IMR-90 (cell line): ENCODE measurements around the gene ATP6V1F. TPM values are rescaled to one million over a fixed set of nuclear protein-coding genes. Genes with fewer than 3 reads are reported as not detected.
A peak's percentile ranks its signal among the peaks of the same experiment; 100 is the strongest.

Experiments
- ATAC-seq: fragments of 200-7000 bp; cut with Tn5 transposase; 2 replicates; pipeline ENCODE4 v1.9.1; 2020; ENCODE audit warnings: low read depth, mild to moderate bottlenecking, moderate library complexity
- BruUV-seq: library from RNA; stranded (reverse); fragments of 400-500 nt; replicated peaks from 2 replicates; lab custom pipeline; 2021; lab: Mats Ljungman, UMichigan
- CTCF ChIA-PET: fragments of 300-600 bp; formaldehyde crosslinking; extraction: SDS; loops from one replicate; lab custom pipeline; 2021; ENCODE audit warnings: antibody characterized with exemption; lab: Yijun Ruan, JAX
- POLR2A ChIA-PET: fragments of 300-600 bp; sonication (Branson Sonifier 250); formaldehyde crosslinking; loops from one replicate; lab custom pipeline; 2022; ENCODE audit warnings: antibody characterized with exemption; ENCODE audit not compliant: unreplicated experiment; lab: Charles Lee
- DNase-seq: peaks from one replicate; pipeline ENCODE4 v3.0.0; 2013
- H2AFZ ChIP-seq: replicated peaks from 2 replicates; pipeline ENCODE3; 2013; ENCODE audit warnings: low read length, mild to moderate bottlenecking; ENCODE audit not compliant: poor library complexity
- H2AK5ac ChIP-seq: 2 replicates; pipeline ENCODE4 v1.6.1; 2013; ENCODE audit warnings: low read depth, low read length, inconsistent platforms
- H2AK9ac ChIP-seq: replicated peaks from 2 replicates; pipeline ENCODE3; 2013; ENCODE audit warnings: mild to moderate bottlenecking, low read depth, low read length, moderate library complexity; ENCODE audit not compliant: poor library complexity
- H2BK120ac ChIP-seq: 2 replicates; pipeline ENCODE4 v1.6.1; 2013; ENCODE audit warnings: low read depth, low read length, inconsistent platforms
- H2BK15ac ChIP-seq: 3 replicates; pipeline ENCODE4 v1.6.1; 2013; ENCODE audit warnings: low read depth, low read length, inconsistent platforms
- H2BK20ac ChIP-seq: 2 replicates; pipeline ENCODE4 v1.6.1; 2013; ENCODE audit warnings: low read depth, mild to moderate bottlenecking, inconsistent platforms, low read length, moderate library complexity
- H2BK5ac ChIP-seq: 2 replicates; pipeline ENCODE4 v1.6.1; 2013; ENCODE audit warnings: mild to moderate bottlenecking, low read depth, low read length, inconsistent platforms; ENCODE audit not compliant: poor library complexity, severe bottlenecking
- H3K14ac ChIP-seq: replicated peaks from 2 replicates; pipeline ENCODE4 v1.6.1; 2013; ENCODE audit warnings: low read depth, low read length, inconsistent platforms
- H3K18ac ChIP-seq: 2 replicates; pipeline ENCODE4 v1.6.1; 2013; ENCODE audit warnings: low read depth, low read length, control low read depth
- H3K23ac ChIP-seq: 2 replicates; pipeline ENCODE4 v1.6.1; 2013; ENCODE audit warnings: low read depth, low read length, inconsistent platforms
- H3K27ac ChIP-seq: 2 replicates; pipeline ENCODE4 v1.5.1; 2013; ENCODE audit warnings: mild to moderate bottlenecking, control low read depth, low read length; ENCODE audit not compliant: insufficient read depth
- H3K27me3 ChIP-seq: 2 replicates; pipeline ENCODE4 v1.6.1; 2013; ENCODE audit warnings: low read length; ENCODE audit not compliant: control insufficient read depth, insufficient read depth
- H3K36me3 ChIP-seq: 2 replicates; pipeline ENCODE4 v1.6.1; 2013; ENCODE audit warnings: low read length, mixed read lengths; ENCODE audit not compliant: control insufficient read depth, insufficient read depth
- H3K4ac ChIP-seq: 2 replicates; pipeline ENCODE4 v1.6.1; 2013; ENCODE audit warnings: low read depth, low read length, inconsistent platforms
- H3K4me1 ChIP-seq: 2 replicates; pipeline ENCODE4 v1.6.1; 2013; ENCODE audit warnings: low read length, mixed read lengths; ENCODE audit not compliant: control insufficient read depth, insufficient read depth
- H3K4me2 ChIP-seq: 2 replicates; pipeline ENCODE4 v1.6.1; 2013; ENCODE audit warnings: low read depth, mild to moderate bottlenecking, control low read depth, low read length, moderate library complexity
- H3K4me3 ChIP-seq: 2 replicates; pipeline ENCODE4 v1.5.1; 2013; ENCODE audit warnings: low read depth, mild to moderate bottlenecking, control low read depth, low read length, moderate library complexity; ENCODE audit not compliant: insufficient read depth
- H3K56ac ChIP-seq: 2 replicates; pipeline ENCODE4 v1.6.1; 2013; ENCODE audit warnings: low read length, inconsistent platforms; ENCODE audit not compliant: insufficient read depth; ENCODE audit errors: extremely low read depth
- H3K79me1 ChIP-seq, 2 experiments: 2 replicates each; pipeline ENCODE4 v1.6.1; 2013; ENCODE audit warnings: low read length in 2 of 2, inconsistent platforms in 1 of 2, low read depth in 1 of 2
- H3K9ac ChIP-seq: 2 replicates; pipeline ENCODE4 v1.6.1; 2013; ENCODE audit warnings: low read depth, low read length, control low read depth
- H3K9me1 ChIP-seq: 2 replicates; pipeline ENCODE4 v1.6.1; 2013; ENCODE audit warnings: low read length, inconsistent platforms; ENCODE audit not compliant: insufficient read depth
- H3K9me3 ChIP-seq: 2 replicates; pipeline ENCODE4 v1.6.1; 2013; ENCODE audit warnings: low read length; ENCODE audit not compliant: control insufficient read depth, insufficient read depth
- H4K20me1 ChIP-seq: 2 replicates; pipeline ENCODE4 v1.6.1; 2013; ENCODE audit warnings: low read length, inconsistent platforms; ENCODE audit not compliant: insufficient read depth
- H4K5ac ChIP-seq: 2 replicates; pipeline ENCODE4 v1.6.1; 2013; ENCODE audit warnings: mild to moderate bottlenecking, low read depth, low read length, control low read depth
- H4K8ac ChIP-seq, 2 experiments: 2 replicates each; pipeline ENCODE4 v1.6.1; 2013; ENCODE audit warnings: low read depth in 2 of 2, low read length in 2 of 2, control low read depth in 1 of 2, inconsistent platforms in 1 of 2
- H4K91ac ChIP-seq: 2 replicates; pipeline ENCODE4 v1.6.1; 2013; ENCODE audit warnings: low read depth, low read length, inconsistent platforms; ENCODE audit not compliant: insufficient read depth
- BHLHE40 ChIP-seq: fragments of 150-350 bp; IDR thresholded peaks from 2 replicates; pipeline ENCODE4 v1.6.1; 2016; ENCODE audit warnings: mild to moderate bottlenecking, low read depth, low read length
- CHD1 ChIP-seq: IDR thresholded peaks from 2 replicates; pipeline ENCODE4 v1.6.1; 2012; ENCODE audit warnings: low read depth, low read length, improper control_type of control experiment
- ELK1 ChIP-seq: fragments of 150-350 bp; IDR thresholded peaks from 2 replicates; pipeline ENCODE4 v1.6.1; 2016; ENCODE audit warnings: low read depth, mild to moderate bottlenecking, low read length, moderate library complexity, borderline replicate concordance
- FOS ChIP-seq: fragments of 150-350 bp; IDR thresholded peaks from 2 replicates; pipeline ENCODE4 v1.6.1; 2016; ENCODE audit warnings: low read depth, low read length
- MXI1 ChIP-seq: IDR thresholded peaks from 2 replicates; pipeline ENCODE4 v1.6.1; 2012; ENCODE audit warnings: low read depth, mild to moderate bottlenecking, low read length, moderate library complexity, borderline replicate concordance
- POLR2A ChIP-seq: IDR thresholded peaks from 2 replicates; pipeline ENCODE4 v1.6.1; 2012; ENCODE audit warnings: mild to moderate bottlenecking, low read depth, low read length
- RCOR1 ChIP-seq: IDR thresholded peaks from 2 replicates; pipeline ENCODE4 v1.6.1; 2012; ENCODE audit warnings: mild to moderate bottlenecking, low read length, improper control_type of control experiment; ENCODE audit not compliant: insufficient replicate concordance
- RFX5 ChIP-seq: IDR thresholded peaks from 2 replicates; pipeline ENCODE4 v1.8.0; 2012; ENCODE audit warnings: low read depth, mild to moderate bottlenecking, low read length, moderate library complexity
- SMC3 ChIP-seq: fragments of 150-350 bp; IDR thresholded peaks from 2 replicates; pipeline ENCODE4 v1.6.1; 2016; ENCODE audit warnings: low read depth, mild to moderate bottlenecking, antibody characterized with exemption, low read length, moderate library complexity
- WGBS, 2 experiments: methylation state at CpG; one replicate each; pipeline versions ENCODE4 v1.1.5 to v1.1.7; 2013; ENCODE audit warnings: missing lambda C conversion rate in 2 of 2; ENCODE audit not compliant: insufficient read length in 1 of 2; ENCODE audit errors: extremely low coverage in 2 of 2; 5-methylcytosine and 5-hydroxymethylcytosine counted together
- dilution Hi-C: fragments of 300-500 bp; cut with HindIII; formaldehyde crosslinking; loops from one replicate; pipeline ENCODE4 v1.14.3; 2018; ENCODE audit warnings: low sequenced_read_pairs; ENCODE audit not compliant: unreplicated experiment
- in situ Hi-C: fragments of 300-500 bp; cut with MboI; formaldehyde crosslinking; loops from 3 replicates; pipeline ENCODE4 v1.14.3; 2019; ENCODE audit warnings: low sequenced_read_pairs, inconsistent platforms, mixed read lengths
- intact Hi-C: fragments of 100-400 bp; cut with micrococcal nuclease; formaldehyde crosslinking; loops from 2 replicates; pipeline ENCODE4 v1.10.0; 2022
- polyA plus RNA-seq, 3 experiments: library from polyadenylated mRNA; depleted of rRNA; stranded (reverse); fragments of >200 nt; gene quantifications; 2 replicates each; pipeline ENCODE4 v1.2.3, GENCODE V29; 2012; ENCODE audit warnings: low replicate concordance in 1 of 3
- total RNA-seq: library from RNA; depleted of rRNA; stranded (reverse); fragments of >200 nt; gene quantifications from 2 replicates; pipeline ENCODE4 v1.2.3, GENCODE V29; 2012
- TF ChIP-seq, protein P1 (sequence below): fragments of 150-350 bp; IDR thresholded peaks from 2 replicates; pipeline ENCODE4 v1.6.1; 2017; ENCODE audit warnings: mild to moderate bottlenecking, antibody characterized with exemption, low read length, low read depth

ATP6V1F gene
- total and polyA plus RNA-seq, 2 of the 4 experiments (the other 2 are of a cell fraction): 104 to 321 TPM

- peaks cover 96% of the 10 kb centered on the region for H3K36me3 ChIP-seq
- BruUV-seq: no TSS peak
- H4K8ac ChIP-seq: no peak overlapping the region
- H3K23ac ChIP-seq: no peak overlapping the region
- ATAC-seq: no peak
- CTCF ChIA-PET: no interaction called here
- H3K27ac ChIP-seq: no peak overlapping the region
- POLR2A ChIA-PET: no interaction called here
- H2BK5ac ChIP-seq: no peak overlapping the region
- H3K9ac ChIP-seq: no peak overlapping the region
- no peak overlapping the region for H3K4me3 ChIP-seq
- H2AFZ ChIP-seq: peak overlapping the region; percentile 13
- H3K14ac ChIP-seq: no peak overlapping the region
- in situ Hi-C loops (no loop called here), dilution Hi-C loops (no loop called here), intact Hi-C loops (no loop called here)
- H3K79me1 ChIP-seq: peaks cover 34 to 76% of the 10 kb centered on the region in 2 experiments
- H2BK20ac ChIP-seq: no peak overlapping the region
- H2AK9ac ChIP-seq: peak overlapping the region; percentile 62
- H4K5ac ChIP-seq: no peak overlapping the region
- H3K18ac ChIP-seq: no peak overlapping the region
- no peaks in the 10 kb centered on the region for H3K9me1 ChIP-seq
- H3K4me1 ChIP-seq: peaks cover 3% of the 10 kb centered on the region; the same call in 1 of the 2 replicates
- no peak overlapping the region for H3K4ac ChIP-seq
- H3K56ac ChIP-seq: no peak overlapping the region
- no peak for TF ChIP-seq RCOR1
- TF ChIP-seq MXI1: no peak
- no peak for TF ChIP-seq RFX5
- no peak for TF ChIP-seq BHLHE40
- TF ChIP-seq POLR2A: no peak
- no peak for TF ChIP-seq FOS
- no peak for TF ChIP-seq ELK1
- no peak for TF ChIP-seq CHD1
- TF ChIP-seq SMC3: no peak
- TF ChIP-seq, protein P1, sequence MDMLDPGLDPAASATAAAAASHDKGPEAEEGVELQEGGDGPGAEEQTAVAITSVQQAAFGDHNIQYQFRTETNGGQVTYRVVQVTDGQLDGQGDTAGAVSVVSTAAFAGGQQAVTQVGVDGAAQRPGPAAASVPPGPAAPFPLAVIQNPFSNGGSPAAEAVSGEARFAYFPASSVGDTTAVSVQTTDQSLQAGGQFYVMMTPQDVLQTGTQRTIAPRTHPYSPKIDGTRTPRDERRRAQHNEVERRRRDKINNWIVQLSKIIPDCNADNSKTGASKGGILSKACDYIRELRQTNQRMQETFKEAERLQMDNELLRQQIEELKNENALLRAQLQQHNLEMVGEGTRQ: no peak
- H4K91ac ChIP-seq: no peak overlapping the region
- H2BK15ac ChIP-seq: no peak overlapping the region
- no peak overlapping the region for H2BK120ac ChIP-seq
- WGBS, 2 experiments: 96% methylated on average over 18 of the region's 25 CpGs; no CpG with 5 or more reads in 1 of the 2 experiments
- no peaks in the 10 kb centered on the region for H3K27me3 ChIP-seq
- H4K20me1 ChIP-seq: peaks cover 79% of the 10 kb centered on the region
- no peak overlapping the region for H3K4me2 ChIP-seq
- H2AK5ac ChIP-seq: no peak overlapping the region
- H3K9me3 ChIP-seq: no peaks in the 10 kb centered on the region
- DNase-seq: no peak
These were observed 17.8 kb upstream of the ATP6V1F start for GRCh38 chr7:128844777-128845311.
